GM21447 (cell line): ENCODE data around the gene MCIDAS.
A peak's percentile ranks its signal among the peaks of the same experiment; 100 is the strongest.

Experiments used
- ATAC-seq: cut with Tn5 transposase; IDR thresholded peaks from one replicate; pipeline ENCODE4 v1.9.1; 2021; ENCODE audit not compliant: unreplicated experiment

The MCIDAS gene

GRCh38 chr5:55226934-55227663 lies at the start of gene MCIDAS:
TSS of gene MCIDAS (minus strand) at chr5:55227315. CDS start at chr5:55227138, 177 bp downstream.
- ATAC-seq: peak; percentile 42

GRCh38 chr5:55276771-55277170 lies 49.7 kb upstream of the MCIDAS start:
- ATAC-seq: no peak

DNA sequence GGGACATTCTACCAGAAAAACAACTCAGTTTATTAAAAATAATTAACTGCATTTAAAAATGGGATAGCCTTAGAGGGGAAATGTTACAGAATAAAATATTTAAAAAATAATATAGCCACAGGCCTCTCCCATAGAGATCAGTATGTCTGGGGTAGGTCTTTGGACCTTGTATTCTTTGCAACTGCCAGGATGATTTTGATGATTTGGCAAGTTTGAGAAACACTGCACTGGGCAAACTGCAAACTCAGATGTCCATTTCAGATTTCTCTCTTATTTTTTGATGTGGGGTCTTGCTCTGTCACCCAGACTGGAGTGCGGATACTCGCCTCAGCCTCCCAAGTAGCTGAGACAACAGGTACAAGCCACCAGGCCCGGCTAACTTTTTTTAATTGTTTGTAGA lies 31.2 kb upstream of the MCIDAS start:
- ATAC-seq: no peak

- ATAC-seq: no peak
These were observed 27.7 kb upstream of the MCIDAS start for GRCh38 chr5:55254802-55255201.

DNA sequence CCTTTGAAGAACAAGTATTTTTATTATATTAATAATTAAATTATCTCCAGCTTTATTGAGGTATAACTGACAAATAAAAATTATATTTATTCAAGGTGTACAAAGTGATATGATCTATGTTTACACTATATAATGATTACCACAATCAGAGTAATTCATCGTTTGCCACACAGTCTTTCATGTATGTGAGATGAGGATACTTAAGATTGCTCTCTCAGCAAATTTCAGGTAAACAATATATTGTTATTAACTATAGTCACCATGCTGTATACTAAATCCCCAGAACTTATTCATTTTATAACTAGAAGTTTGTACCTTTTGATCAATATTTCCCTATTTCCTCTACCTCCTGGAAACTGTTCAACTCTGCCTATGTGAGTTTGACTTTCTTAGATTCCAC lies 22.9 kb upstream of the MCIDAS start:
- no peak for ATAC-seq

- no peak for ATAC-seq
These were observed 14.6 kb upstream of the MCIDAS start for GRCh38 chr5:55241746-55242145.

GRCh38 chr5:55236800-55237199 lies 9.7 kb upstream of the MCIDAS start:
- ATAC-seq: no peak

GRCh38 chr5:55234121-55234700 lies 7.1 kb upstream of the MCIDAS start:
- ATAC-seq: no peak

GRCh38 chr5:55232985-55233928 lies 6.1 kb upstream of the MCIDAS start, which contains the start of gene CCNO:
TSS of gene CCNO (minus strand) at chr5:55233608. CDS start at chr5:55233523, 85 bp downstream.
- no peak for ATAC-seq

DNA sequence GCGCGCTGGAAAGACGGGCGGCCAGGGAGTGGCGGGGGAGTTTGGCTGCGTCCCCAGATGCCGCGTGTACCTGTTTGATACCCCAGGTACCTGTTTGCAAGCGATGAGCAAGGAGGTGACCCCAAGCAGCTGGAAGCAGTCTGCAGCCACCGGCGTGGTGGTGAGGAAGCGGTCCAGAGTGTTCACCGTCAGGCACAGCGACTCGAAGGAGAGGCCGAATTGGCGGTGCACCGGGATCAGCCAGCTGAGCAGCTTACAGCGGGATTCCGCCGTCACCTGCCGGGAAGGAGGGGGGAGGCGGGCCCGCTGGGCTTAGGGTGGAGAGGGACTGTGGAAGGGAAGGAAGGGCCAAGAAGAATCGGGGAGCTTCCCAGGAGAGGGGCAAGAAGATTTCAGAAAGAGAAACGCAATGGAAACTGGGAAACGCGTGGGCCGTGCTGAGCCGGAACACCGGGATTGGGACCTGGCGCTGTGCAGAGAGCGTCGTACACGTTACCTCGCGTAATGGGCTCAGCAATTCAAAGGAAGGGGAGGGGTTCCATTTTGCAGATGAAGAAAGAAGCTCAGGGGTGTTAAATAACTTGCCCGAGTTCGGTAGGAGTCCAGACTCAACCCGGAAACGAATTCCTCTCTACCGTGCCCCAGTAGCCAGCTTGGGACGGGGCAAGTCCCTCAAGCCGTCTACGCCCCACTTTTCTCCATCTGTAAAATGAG lies 5.3 kb upstream of the MCIDAS start:
- ATAC-seq: no peak

DNA sequence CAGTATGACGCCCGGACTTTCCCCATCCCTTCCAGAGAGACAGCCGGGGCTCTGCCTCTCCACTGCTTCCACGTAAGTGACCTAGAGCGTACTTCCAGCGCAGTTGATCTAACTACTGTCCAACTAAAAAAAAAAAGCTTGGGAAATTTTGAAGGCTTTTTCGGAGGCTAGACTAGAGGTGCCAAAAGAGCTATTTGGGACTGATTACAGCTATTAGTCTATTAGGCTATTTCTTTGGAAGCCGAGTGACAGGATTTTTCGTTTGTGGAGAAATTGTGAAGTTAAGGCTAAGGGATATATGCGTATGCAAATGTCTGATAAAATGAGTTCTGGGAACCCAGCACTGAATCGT lies 4.8 kb upstream of the MCIDAS start:
- ATAC-seq: no peak

- no peak for ATAC-seq
These were observed 4.2 kb upstream of the MCIDAS start for GRCh38 chr5:55231029-55231918.

DNA sequence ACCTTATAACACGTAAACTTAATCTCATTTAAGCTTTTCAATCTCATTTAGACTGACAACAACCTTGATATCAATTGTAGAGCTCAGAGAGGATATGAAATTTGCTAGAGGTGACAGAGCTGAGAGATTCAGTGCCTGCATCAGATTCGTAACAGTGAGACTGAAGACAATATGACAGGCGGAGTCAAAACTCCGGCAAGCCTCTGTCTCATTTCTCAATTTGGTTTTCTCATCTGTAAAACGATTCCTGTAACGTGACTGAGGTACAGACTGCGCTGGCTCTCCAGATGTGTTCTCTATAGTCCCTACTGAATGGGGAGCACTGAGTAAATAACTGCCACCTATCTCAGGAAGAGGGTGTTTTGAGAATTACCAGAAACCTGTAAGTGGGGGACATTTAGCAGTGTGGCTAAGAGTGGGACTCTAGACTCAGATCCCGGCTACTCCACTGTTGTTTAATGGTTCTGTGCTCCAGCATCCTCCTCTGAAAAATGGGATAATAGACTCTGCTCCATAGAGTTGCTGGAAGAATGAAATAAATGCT lies 3.0 kb upstream of the MCIDAS start:
- no peak for ATAC-seq

- no peak for ATAC-seq
These were observed 732 bp upstream of the MCIDAS start for GRCh38 chr5:55227664-55228430.

DNA sequence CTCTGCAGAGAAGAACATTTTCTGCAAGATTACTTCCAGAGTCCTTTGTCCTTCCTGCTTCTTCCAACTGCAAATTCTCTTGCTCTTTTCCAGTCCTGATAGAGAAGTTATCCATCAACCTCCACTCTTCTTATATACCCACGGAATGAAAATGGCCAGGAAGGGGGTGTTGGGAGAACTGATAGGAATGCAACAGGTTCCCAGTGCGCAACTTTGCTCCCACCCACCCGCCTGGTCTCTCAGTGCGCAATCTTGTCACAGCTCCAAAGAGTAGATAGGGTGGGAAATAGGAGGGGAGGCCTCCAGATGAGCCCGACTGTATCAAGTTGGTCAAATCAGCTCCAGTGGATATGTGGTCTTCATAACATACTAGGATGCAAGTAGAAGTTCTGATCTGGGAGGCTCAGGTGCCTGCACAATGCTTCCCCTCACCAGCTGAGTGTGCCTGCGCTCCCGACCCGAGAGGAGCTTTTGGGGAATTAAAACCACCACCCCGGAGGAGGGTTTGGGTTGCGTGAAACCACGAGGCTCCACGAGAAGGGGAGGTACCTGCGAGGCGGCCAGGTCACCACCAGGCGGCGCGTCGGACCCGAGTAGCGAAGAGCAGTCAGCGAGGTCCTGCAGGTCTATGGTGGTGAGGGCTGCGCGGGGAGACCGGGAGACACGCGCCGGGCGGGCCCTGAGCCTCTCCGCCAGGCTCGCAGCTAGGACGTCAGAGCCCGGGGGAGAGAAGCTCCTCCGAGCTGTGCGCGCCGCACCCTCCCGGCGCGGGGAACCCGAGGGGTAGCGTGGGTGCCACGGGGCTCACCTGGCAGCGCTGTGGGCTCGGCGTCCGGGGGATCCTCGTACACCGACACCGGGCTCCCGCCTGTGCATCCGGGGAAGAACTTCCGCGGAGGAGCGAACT lies 835 bp downstream of the MCIDAS start:
- peak; percentile 59 for ATAC-seq

DNA sequence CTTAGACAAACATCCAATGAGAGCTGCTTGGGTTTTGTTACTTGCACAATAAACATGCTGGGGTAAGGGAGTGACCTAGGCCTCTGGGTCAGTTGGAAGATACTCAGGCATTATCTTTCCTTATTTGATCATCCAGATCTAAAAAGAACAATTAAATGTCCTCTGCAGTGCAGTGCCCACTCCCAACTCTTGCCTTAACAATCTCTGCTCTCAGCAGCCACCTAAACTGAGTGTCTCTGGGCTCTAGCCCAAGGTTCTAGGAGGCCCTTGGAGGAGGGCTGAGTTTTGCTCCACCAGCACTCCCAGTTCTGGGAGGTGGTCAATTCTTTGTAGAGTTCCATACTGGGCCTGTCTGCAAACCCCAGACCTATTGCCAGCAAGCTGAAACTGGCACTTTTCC lies 1.8 kb downstream of the MCIDAS start:
- ATAC-seq: no peak

GRCh38 chr5:55223812-55224240 lies 3.3 kb downstream of the MCIDAS start:
- ATAC-seq: no peak
